Epithelial cell of prostate (primary cell): ENCODE measurements around the gene FAM170B.

Source experiments
- DNase-seq: peaks from one replicate; pipeline ENCODE4 v3.0.0-alpha.2; 2011; ENCODE audit warnings: low read depth, low spot score
- H3K27ac ChIP-seq: fragments of 450-650 bp; 2 replicates; pipeline ENCODE4 v1.5.1; 2017; ENCODE audit warnings: mild to moderate bottlenecking

Gene FAM170B

DNA sequence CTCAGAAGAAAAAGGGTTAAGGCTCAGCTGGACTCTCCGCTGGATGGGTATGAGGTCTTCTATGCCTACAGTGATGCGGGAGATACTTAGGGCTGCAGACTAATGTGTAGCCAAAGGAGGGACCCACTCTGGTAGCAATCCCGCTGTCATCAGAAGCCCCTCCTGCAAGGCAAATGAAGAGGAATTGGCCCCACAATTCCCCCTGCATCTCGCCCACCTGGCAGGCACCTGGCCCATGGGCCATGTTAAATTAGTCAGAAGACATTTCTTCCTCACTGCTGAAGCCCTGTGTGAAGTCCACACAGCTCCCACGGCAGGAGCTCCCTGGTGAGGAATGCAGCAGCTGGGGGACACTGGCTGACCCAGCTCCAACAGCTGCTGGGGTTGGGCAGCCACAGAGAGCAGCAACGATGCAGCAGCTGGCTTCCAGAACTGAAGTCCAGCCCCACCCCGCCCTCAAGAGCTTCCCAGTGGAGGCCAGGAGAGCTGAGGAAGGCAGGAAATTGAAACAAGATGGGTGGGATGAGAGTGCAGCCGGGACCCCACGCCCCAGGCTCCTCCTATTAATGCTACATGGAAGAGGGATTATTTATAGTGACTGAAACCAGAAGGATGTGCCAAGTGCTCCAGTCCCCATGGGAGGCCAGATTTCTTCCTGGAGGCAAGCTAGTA lies 24.0 kb downstream of the FAM170B start:
- DNase-seq: no peak
- H3K27ac ChIP-seq: no peak overlapping the region

DNA sequence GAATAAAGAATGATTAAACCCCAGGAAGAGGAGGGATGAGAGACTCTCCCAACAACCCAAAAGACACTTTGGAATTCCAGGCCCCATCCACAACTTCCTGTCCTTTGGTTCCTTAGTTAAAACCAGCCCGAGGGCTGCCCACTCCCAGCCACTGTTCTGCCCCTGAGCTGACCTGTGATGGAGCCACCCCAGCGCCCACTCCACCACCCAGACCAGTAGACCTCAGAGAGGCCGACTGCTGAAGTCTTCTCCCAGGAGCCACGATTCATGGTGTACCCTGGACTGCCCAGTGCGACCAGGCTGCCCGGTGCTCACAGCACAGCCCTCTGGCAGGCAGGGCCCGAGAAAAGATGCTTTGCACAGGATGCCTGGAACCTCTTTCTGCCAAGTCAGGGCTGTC lies 25.2 kb downstream of the FAM170B start:
- H3K27ac ChIP-seq: no peak overlapping the region
- DNase-seq: no peak

DNA sequence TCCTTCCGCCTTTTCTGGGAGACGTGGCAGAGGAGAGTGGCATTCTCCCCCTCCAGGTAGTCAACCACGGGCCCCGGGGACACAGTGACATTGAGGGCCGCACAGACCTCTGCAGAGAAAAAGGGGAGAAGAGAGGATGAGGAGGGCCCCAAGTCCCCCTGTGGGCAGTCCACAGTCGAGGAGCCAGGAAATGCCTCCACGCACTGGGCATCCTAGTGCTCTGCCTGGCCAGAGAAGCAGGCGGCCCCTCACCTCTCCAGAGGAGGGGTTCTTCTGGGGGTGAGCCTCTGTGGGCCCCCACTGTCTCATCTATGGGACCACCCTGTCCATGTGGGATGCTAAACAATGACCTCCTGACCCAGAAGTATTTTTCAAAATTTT lies 25.9 kb downstream of the FAM170B start:
- no peak overlapping the region for H3K27ac ChIP-seq
- DNase-seq: no peak

DNA sequence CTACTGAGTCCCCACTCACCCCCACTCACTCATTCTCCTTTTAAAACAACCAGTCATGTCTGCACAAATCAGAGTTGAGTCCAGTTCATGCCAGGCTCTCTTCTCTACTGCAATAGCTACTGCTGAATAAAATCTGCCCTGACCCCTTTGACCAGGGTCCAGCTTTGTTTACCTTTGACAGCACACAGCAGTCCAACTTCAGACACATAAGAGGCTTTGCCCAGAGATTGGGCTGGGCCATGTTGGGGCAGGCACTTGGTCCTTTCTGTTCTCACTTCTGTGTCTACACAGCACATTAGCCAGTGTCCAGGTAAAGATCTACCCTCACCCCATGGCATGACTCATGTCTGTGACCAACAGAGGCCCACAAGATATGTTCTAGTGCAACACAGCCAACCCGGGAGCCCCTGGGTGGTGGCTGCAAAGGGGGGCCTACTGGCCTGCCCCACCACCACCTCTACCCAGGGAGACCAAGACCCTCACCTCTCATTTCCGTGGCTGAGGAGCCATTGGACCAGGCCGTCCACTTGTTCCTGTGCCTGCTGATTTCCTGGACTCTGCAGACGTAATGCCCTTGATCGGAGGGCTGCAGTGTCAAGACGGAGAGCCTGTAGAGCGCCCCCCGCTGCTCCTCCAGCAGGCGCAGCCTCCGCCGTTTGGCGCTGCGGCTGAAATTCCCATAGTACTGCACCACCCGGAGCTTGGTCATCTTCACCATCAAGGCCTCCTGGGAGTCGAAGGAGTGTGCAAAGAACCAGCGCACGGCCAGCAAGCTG lies 26.5 kb downstream of the FAM170B start:
- DNase-seq: no peak
- H3K27ac ChIP-seq: no peak overlapping the region

DNA sequence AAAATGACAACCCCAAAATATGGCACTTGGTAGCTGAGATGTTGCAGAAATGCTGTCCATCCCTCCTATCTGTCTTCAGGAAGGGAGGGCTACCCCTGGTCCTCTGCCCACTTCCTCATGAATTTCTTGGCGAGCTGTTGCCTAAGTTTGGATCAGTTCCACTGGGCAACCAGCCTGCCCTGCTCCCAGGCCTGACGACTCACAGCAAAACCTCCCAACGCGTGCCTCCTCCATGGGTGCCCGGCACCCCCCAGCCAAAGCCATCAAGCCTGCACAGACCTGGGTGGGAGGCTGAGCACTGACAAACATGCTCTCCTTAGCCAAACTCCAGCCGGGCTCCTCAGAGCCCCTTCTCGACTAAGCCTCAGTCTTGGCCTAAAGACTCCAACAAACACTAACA lies 27.4 kb downstream of the FAM170B start:
- DNase-seq: no peak
- H3K27ac ChIP-seq: no peak overlapping the region

DNA sequence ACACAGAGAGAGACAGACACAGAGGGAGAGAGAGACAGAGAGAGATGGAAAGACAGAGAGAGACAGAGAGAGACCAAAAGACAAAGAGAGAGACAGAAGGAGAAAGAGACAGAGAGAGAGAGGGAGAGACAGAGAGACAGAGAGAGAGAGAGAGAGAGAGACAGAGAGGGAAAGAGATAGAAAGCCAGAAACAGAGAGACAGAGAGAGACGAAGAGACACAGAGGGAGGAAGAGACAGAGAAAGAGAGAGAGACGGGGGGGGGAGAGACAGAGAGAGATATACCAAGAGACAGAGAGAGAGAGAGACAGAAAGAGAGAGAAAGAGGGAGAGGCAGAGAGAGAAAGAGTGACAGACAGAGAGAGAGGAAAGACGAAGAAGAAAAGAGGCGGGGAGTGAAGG lies 28.7 kb downstream of the FAM170B start:
- H3K27ac ChIP-seq: no peak overlapping the region
- no peak for DNase-seq

DNA sequence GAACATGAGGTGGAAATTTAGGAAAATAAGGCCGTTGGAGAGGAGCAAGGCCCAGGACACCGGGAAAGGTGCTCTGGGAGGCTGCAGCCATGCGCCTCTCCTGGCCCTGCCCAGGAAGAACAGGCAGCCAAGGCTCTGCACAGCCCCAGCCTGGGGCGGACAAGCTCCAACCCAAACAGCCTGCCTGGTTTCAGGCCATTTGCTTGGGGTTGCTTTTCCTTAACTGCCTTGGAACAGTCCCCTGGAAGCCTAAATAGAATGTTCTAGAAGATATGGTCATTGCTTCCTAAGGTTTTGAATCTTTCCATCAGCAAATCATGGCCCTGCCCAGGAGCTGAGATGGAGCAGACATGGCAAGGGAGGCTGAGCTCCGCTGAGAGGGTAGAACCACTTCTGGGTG lies 29.5 kb downstream of the FAM170B start:
- DNase-seq: no peak
- H3K27ac ChIP-seq: no peak overlapping the region

DNA sequence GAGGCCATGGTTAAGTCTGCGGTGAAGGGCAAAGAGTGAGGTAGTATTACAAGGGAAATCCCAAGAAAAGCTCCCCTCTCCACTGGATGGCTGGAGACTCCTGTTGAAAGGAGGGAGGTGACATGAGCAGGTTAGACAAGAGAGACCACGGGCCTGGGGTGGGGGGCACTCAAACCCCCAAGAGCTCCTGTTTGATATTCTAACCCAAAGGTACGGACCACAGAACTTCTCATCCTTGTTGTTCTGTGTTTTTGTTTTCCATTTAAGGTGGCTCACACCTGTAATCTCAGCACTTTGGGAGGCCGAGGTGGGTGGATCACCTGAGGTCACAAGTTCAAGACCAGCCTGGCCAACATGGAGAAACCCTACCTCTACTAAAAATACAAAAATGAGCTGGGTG lies 30.1 kb downstream of the FAM170B start:
- H3K27ac ChIP-seq: no peak overlapping the region
- no peak for DNase-seq

DNA sequence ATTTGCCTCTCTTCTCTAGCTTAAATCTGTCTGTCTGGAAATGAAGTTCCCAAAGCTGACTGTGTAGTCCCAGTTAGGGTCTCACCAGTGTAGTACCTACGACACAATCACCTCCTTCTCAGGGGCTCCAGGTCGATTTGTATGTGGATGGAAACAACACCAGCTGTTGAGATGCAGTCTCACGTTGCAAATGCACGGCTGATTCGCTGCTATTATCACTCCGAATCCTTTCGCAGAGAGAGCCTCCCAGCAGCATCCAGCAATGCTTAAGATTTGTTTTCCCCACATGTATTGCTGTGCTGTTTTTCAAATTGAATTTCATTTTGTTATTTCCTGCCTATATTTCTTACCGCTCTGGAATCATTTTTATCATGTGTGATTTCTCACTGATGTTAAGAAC lies 34.8 kb downstream of the FAM170B start:
- DNase-seq: no peak

DNA sequence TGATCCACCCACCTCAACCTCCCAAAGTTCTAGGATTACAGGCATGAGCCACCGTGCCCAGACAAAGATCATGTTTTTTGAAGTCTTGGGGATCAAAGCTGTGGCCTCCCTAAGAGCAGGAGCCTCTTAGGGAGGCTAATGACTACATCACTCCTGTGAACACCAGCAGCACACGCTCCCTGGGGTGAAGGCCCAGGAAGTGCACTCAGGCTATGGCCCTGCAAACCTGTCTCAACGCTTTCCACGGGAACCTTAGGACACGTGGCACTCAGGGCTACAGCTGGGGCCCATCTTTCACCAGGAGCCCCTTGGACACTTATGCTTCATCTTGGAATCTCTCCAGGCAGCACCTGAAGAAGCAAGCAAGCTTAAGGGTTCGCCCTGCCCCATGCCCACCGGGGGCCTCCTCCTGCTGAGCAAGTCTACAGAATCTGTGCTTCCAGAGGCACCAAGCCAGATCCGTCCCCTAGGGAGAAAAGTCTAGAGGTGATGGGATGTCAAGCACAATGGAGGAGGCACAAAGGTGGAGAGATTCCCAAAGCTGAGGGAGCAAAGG lies 36.9 kb downstream of the FAM170B start:
- DNase-seq: no peak
- H3K27ac ChIP-seq: no peak overlapping the region

More for the DNA sequence above, 34.8 kb downstream of the FAM170B start:
- no peak overlapping the region for H3K27ac ChIP-seq

DNA sequence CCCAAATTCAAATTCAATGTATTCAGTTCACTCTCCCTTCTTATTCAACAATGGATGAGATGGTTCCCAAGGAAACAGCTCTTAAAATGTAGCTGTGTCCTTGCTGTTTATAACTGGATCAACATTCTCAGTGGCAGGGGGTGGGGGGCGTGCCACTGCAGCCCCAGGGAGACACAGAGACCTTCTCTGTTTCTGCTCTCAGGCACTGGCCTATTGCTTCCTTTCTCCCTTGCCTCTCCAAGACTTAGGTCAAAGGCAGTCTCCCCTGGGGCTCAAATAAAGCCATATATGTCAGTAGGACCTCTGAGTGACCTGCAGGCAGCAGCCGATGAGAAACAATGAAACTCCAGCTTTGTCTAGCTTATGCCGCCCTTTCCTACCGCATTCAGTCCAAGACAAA lies 39.2 kb downstream of the FAM170B start:
- H3K27ac ChIP-seq: no peak overlapping the region
- DNase-seq: no peak

DNA sequence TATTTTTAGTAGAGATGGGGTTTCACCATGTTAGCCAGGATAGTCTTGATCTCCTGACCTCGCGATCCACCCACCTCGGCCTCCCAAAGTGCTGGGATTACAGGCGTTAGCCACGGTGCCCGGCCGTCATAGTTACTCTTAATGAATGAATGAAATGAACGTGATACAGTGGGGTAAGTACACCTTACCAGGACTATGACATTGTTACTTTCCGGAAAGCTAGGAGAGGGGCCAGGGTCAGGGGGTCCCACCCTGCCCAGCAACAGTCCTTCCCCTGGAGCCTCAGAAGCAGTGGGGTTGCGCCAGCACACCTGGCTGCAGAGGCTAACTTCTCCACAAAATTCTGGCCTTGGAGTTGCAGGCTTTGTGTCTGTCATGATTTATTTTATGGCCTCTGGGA lies 39.9 kb downstream of the FAM170B start:
- no peak for DNase-seq
- H3K27ac ChIP-seq: no peak overlapping the region

DNA sequence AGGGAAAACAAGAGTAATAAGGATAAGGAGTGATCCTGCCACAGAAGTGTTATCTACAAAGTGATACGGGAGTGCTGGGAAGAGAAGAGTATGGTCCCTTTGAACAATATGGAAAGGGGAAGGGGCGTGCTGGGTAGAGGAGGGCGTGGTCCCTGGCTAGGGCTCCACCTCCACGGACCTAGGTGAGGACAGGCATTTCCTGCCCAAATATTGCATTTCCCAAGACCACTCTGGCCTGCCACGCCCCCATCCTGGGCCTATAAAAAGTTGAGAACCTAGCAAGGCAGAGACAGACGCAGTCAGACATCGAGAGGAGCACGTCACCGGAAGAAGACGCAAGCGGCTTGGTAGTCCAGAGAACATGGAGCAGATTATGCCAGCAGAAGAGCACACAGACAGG lies 41.3 kb downstream of the FAM170B start:
- DNase-seq: no peak

DNA sequence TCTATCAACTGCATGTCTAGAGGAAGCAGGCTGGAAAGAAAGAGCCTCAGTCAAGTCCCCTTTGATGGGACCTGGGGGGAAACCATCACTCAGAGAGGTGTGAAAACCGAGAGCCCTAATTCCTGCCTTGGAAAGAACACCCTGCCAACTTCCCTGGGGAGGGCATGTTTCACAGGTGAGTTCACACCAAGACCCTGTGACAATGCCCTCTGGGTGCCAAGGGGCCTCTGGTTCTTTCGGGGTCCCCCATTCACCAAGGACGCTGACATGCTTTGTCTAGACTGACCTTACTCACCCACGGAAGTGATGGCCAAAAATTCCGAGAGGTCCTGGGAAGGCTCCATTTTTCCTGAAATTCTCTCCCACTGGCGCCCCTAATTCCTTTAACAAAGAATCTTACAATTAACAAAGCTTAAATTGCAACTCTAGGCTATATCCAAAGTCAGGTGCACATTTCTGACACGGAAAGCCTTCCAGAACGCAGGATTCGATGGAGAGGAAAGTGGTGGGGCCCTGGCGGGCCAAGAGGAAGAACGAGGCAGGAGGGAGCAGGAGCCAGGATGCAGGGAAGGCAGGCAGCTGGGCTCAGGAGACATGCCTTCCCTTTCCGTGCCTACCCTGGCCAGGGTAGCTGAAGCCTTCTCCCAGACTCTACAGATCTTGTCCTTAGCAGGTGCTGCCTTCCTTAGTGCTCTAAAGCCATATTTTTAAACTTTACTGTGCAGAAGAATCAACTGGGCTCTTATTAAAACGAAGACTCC lies 42.2 kb downstream of the FAM170B start:
- H3K27ac ChIP-seq: no peak overlapping the region
- DNase-seq: no peak

More for the DNA sequence above, 41.3 kb downstream of the FAM170B start:
- no peak overlapping the region for H3K27ac ChIP-seq

DNA sequence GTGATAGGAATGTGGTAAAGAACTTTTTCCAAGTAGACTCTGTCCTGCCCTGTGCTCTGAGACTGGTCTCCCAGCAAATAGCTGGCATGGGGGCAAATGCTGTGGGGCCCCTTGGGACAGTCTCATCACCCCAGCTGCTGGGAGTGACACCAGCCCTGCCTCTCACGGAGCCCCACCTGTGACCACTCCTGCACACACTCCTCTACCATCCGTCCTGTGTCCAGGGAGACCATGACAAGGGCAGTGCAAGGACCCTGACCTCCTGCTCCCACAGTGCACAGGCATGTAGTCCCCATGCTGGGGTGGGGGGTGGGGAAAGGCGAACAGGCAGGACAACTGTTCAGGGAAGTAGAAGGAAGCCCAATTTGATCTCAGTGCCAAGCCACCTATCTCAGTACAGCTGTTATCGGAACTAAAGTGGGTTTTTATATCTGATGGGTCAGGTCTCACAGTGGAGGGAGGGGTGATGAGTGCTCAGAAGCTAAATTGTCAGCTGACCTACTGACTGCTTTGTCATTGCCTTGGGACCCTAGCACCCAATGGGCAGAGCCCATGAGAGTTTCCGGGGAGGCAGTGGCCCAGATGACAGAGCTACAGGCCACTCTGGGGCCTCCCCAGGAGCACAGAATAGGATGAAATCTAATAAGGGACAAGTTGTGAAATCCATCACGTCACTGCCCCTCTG lies 43.0 kb downstream of the FAM170B start:
- H3K27ac ChIP-seq: no peak overlapping the region

DNA sequence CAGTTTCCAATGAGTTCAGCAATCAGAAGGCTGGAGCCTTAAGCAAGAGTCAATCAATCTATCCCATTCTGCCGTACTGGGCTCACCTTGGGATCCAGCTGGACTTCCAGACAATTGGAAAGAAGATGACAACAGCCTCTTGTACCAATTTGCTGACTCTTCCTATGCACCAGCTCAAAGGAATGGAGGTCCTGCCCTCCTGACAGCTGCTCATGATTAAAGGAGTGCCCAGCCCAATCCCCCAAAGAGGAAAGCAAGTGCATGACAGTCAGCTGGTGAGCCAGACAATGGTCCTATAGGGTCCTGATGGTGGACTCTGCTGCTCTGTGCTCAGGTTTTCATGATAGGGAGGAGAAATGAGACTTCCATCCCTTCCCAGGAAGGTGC lies 43.6 kb downstream of the FAM170B start:
- DNase-seq: no peak
- no peak overlapping the region for H3K27ac ChIP-seq

More for the DNA sequence above, 43.0 kb downstream of the FAM170B start:
- DNase-seq: no peak

DNA sequence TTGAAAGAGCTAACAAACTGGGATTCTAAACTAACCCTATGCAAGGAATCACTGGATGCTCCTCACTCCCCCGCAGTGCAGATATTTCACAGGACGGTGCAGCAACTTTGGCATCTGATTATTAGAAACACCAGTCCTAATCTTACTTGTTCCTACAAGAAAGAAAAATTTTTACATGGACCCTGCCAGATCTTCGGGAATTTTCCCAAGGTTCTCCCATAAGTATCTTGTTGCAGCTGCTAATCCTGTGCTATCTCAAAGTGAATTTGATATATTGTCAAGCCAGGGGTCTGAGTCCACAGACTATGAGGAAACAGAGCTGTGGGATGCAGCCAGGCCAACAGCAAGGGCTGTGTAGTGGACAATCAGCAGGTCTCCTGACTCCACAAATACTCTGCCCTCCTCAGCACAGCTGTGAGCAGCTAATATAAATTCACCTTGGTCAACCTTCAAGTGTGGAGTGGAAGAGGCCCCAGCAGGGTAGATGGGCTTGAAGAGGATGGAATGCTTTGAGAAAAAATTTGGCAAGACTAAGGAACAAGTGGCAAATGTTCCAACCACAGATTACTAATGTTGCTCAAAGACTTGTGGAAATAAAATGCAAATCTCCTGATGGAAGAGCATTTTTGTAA lies 44.1 kb downstream of the FAM170B start:
- no peak overlapping the region for H3K27ac ChIP-seq
- no peak for DNase-seq

DNA sequence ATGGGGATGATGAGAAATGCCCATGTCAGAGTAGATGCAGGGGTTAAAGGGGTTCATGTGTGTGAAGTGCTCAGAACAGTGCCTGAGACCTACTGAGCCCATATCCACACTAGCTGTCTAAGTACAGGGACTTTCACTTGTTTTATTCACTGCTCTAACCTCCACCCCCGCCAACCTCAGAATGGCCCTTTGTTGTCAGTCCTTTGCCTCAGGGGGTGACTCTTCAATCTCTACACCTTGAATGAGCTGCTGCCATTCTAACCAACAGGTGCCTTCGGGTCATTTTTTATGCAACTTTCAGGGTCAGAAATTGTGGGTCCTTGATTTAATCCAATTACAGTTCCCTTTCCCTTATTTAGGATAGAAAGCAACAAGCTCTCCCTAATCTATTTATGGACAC lies 44.7 kb downstream of the FAM170B start:
- no peak overlapping the region for H3K27ac ChIP-seq
- DNase-seq: no peak

DNA sequence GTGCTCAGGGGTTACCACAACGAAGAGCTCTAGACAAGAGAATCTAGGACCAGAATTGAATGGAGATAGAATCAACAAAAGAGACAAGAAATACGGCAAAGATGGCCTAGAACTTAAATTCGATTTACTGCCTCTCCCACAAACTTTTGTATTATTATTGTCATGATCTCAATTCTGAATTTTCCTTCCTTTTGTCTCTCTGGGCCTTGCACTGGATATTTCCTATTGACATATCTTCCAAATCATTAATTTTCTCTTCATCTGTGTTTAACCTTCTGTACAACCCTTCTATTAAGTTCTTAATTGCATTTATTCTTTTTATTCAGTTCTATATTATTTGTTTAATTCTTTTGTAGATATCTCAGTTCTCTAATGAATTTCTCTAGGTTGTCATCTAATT lies 46.9 kb downstream of the FAM170B start:
- no peak for DNase-seq
- no peak overlapping the region for H3K27ac ChIP-seq

DNA sequence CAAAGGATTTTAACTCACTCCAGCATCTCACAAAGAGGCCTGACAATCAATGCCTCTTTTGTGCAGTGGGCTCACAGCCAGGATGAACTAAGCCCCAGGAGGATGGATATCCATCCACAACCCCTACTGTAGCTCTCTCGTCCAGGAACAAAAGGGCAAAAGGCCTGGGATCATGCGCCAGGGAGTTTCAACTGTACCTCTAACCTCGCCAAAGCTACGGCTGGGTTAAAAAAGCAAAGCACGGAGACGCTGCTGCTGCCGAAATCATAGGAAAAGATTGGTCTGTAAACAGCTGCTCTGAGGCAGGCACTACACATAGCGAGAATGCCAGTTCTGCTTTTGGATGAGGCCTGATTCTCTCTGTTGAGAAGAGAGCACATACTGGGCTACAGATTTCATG lies 50.6 kb downstream of the FAM170B start:
- DNase-seq: no peak
- H3K27ac ChIP-seq: no peak overlapping the region
